ENCODE results near the gene TAS2R30. TPM values are rescaled to one million over a fixed set of nuclear protein-coding genes. Genes with fewer than 3 reads are reported as not detected.

TAS2R30 gene
- total RNA-seq, 1 experiment from 2014 or later, result not detected

Other genes starting within 250 kb of the TAS2R30 start
- 1.4 TPM in 1 of 2 replicates, not detected in the other for gene TAS2R13, start 225.1 kb downstream of the TAS2R30 start, total RNA-seq (2014; rRNA removed; shearing (Covaris generic); ENCODE audit: low replicate concordance)
- gene PRH2, start 205.4 kb downstream of the TAS2R30 start, total RNA-seq (2014; rRNA removed; shearing (Covaris generic); ENCODE audit: low replicate concordance), result not detected in 2 replicates
- gene TAS2R14, start 195.4 kb downstream of the TAS2R30 start, total RNA-seq (2014; rRNA removed; shearing (Covaris generic); ENCODE audit: low replicate concordance), result 0.12 and 2.6 TPM in 2 replicates
- gene TAS2R50, start 147.7 kb downstream of the TAS2R30 start, total RNA-seq (2014; rRNA removed; shearing (Covaris generic); ENCODE audit: low replicate concordance), result not detected in 2 replicates
- not detected in 2 replicates for gene TAS2R20, start 136.3 kb downstream of the TAS2R30 start, total RNA-seq (2014; rRNA removed; shearing (Covaris generic); ENCODE audit: low replicate concordance)
- gene TAS2R19, start 112.0 kb downstream of the TAS2R30 start, total RNA-seq (2014; rRNA removed; shearing (Covaris generic); ENCODE audit: low replicate concordance), result not detected in 2 replicates
- 1.8 TPM in 1 of 2 replicates, not detected in the other for gene TAS2R31, start 103.2 kb downstream of the TAS2R30 start, total RNA-seq (2014; rRNA removed; shearing (Covaris generic); ENCODE audit: low replicate concordance)
- 0.10 TPM in 1 of 2 replicates, not detected in the other for gene TAS2R46, start 72.3 kb downstream of the TAS2R30 start, total RNA-seq (2014; rRNA removed; shearing (Covaris generic); ENCODE audit: low replicate concordance)
- gene TAS2R43, start 42.3 kb downstream of the TAS2R30 start, total RNA-seq (2014; rRNA removed; shearing (Covaris generic); ENCODE audit: low replicate concordance), result not detected in 2 replicates
- 5.2 and 8.0 TPM in 2 replicates for gene SMIM10L1, start 36.5 kb upstream of the TAS2R30 start, total RNA-seq (2014; rRNA removed; shearing (Covaris generic); ENCODE audit: low replicate concordance)
- gene TAS2R42, start 52.3 kb upstream of the TAS2R30 start, total RNA-seq (2014; rRNA removed; shearing (Covaris generic); ENCODE audit: low replicate concordance), result not detected in 2 replicates
- gene PRB3, start 135.1 kb upstream of the TAS2R30 start, total RNA-seq (2014; rRNA removed; shearing (Covaris generic); ENCODE audit: low replicate concordance), result not detected in 2 replicates
- gene PRB4, start 175.8 kb upstream of the TAS2R30 start, total RNA-seq (2014; rRNA removed; shearing (Covaris generic); ENCODE audit: low replicate concordance), result not detected in 2 replicates

Measured in MG63 (cell line).